ENCODE measurements around the gene KIAA0232.

- TF ChIP-seq CTCF (IDR thresholded peaks at IDR 0.05; ENCODE audit: low read depth, low read length) = no peak
- TF ChIP-seq EZH2phosphoT487 (IDR thresholded peaks at IDR 0.05; ENCODE audit: low read depth) = no peak
These were observed 32.0 kb upstream of the KIAA0232 start for GRCh38 chr4:6750286-6751221.

Measured in OCI-LY3 (cell line).